Neural progenitor cell (in vitro differentiated cells): Measurements from ENCODE around the gene NARS2. TPM values are rescaled to one million over a fixed set of nuclear protein-coding genes. Genes with fewer than 3 reads are reported as not detected.

Experiments used
- DNase-seq: peaks from one replicate; pipeline ENCODE4 v3.0.0-alpha.2; 2016; ENCODE audit warnings: low spot score
- H2AFZ ChIP-seq: fragments of 200-600 bp; sonication (generic); replicated peaks from 2 replicates; pipeline ENCODE4 v1.6.1; 2016; ENCODE audit warnings: antibody characterized with exemption
- H3F3A ChIP-seq: fragments of 200-600 bp; sonication (generic); 2 replicates; pipeline ENCODE4 v1.6.1; 2016; ENCODE audit warnings: antibody characterized with exemption, low read depth
- H3K27ac ChIP-seq: fragments of 200-600 bp; sonication (generic); 2 replicates; pipeline ENCODE4 v1.5.1; 2016; ENCODE audit warnings: mild to moderate bottlenecking
- H3K27me3 ChIP-seq: fragments of 200-600 bp; sonication (generic); 2 replicates; pipeline ENCODE4 v1.6.1; 2016; ENCODE audit warnings: mild to moderate bottlenecking, moderate library complexity
- H3K36me3 ChIP-seq: fragments of 200-600 bp; sonication (generic); 2 replicates; pipeline ENCODE4 v1.5.1; 2016
- H3K4me1 ChIP-seq: fragments of 200-600 bp; sonication (generic); 2 replicates; pipeline ENCODE4 v1.6.1; 2016; ENCODE audit warnings: mixed run types
- H3K4me2 ChIP-seq: fragments of 200-600 bp; sonication (generic); 2 replicates; pipeline ENCODE4 v1.6.1; 2016
- H3K4me3 ChIP-seq: fragments of 200-600 bp; sonication (generic); 2 replicates; pipeline ENCODE4 v1.5.1; 2016
- H3K79me2 ChIP-seq: fragments of 200-600 bp; sonication (generic); 2 replicates; pipeline ENCODE4 v1.6.1; 2016; ENCODE audit warnings: low read depth
- H3K9ac ChIP-seq: fragments of 200-600 bp; sonication (generic); 2 replicates; pipeline ENCODE4 v1.6.1; 2016
- H3K9me3 ChIP-seq: fragments of 200-600 bp; sonication (generic); 2 replicates; pipeline ENCODE4 v1.5.1; 2016; ENCODE audit warnings: low read depth
- H4K20me1 ChIP-seq: fragments of 200-600 bp; sonication (generic); 2 replicates; pipeline ENCODE4 v1.6.1; 2016; ENCODE audit warnings: low read depth
- H3K27ac Mint-ChIP-seq: 3 replicates; pipeline ENCODE4 v1.8.0; 2021; ENCODE audit warnings: mixed read lengths
- H3K27me3 Mint-ChIP-seq: 2 replicates; pipeline ENCODE4 v1.8.0; 2022; ENCODE audit warnings: low read depth, mild to moderate bottlenecking, inconsistent platforms, moderate library complexity, mixed read lengths; ENCODE audit not compliant: insufficient read depth
- H3K36me3 Mint-ChIP-seq: 3 replicates; pipeline ENCODE4 v1.8.0; 2021; ENCODE audit warnings: mixed read lengths
- H3K4me1 Mint-ChIP-seq: 3 replicates; pipeline ENCODE4 v1.8.0; 2021; ENCODE audit warnings: mixed read lengths
- H3K4me3 Mint-ChIP-seq: 3 replicates; pipeline ENCODE4 v1.8.0; 2021; ENCODE audit warnings: mild to moderate bottlenecking, moderate library complexity, mixed read lengths
- H3K9me3 Mint-ChIP-seq: 3 replicates; pipeline ENCODE4 v1.8.0; 2020; ENCODE audit warnings: mixed read lengths
- CTCF ChIP-seq: fragments of 200-600 bp; sonication (generic); IDR thresholded peaks from 2 replicates; pipeline ENCODE4 v1.5.1; 2017; ENCODE audit warnings: antibody characterized with exemption, mild to moderate bottlenecking
- EZH2 ChIP-seq: fragments of 200-600 bp; sonication (generic); IDR thresholded peaks from 2 replicates; pipeline ENCODE4 v1.6.1; 2017; ENCODE audit warnings: antibody characterized with exemption, mild to moderate bottlenecking, moderate library complexity
- EZH2phosphoT487 ChIP-seq: fragments of 200-600 bp; sonication (generic); IDR thresholded peaks from 2 replicates; pipeline ENCODE4 v1.6.1; 2017; ENCODE audit warnings: antibody characterized with exemption
- total RNA-seq: library from RNA; depleted of rRNA; stranded (reverse); fragments of >200 nt; gene quantifications from 2 replicates; pipeline ENCODE4 v1.2.3, GENCODE V29; 2015; ENCODE audit warnings: low replicate concordance

Gene NARS2
- total RNA-seq, 1 donor from 2014 or later: 53.0 TPM

DNA sequence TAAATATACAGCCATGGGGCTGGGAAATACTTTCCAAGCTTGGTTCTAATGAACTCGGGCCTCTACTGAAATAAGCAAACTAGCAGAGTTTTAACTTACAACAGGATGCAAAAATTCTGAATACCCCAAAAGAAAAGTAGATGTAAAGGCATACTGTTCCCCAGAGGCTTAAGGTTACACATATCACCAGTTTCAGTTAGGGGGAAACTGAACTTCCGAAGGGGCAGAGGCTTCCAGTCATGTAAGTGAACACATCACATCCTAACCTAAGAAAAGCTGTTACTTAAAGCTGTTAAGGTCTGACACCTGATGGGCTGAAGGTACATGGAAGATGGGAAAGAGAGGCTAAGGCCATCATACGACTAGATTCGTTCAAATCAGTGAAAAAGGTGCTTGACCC is 159.3 kb downstream of the NARS2 start:
- Histone ChIP-seq H3K9ac (no peak overlapping the region), H2AFZ (no peak overlapping the region), H3K36me3 (peaks cover 1% of the 10 kb centered on the region), H3F3A (peaks cover 51% of the 10 kb centered on the region), H3K4me3 (no peak overlapping the region), H4K20me1 (peaks cover 22% of the 10 kb centered on the region), H3K27ac (no peak overlapping the region), H3K9me3 (peaks cover 1% of the 10 kb centered on the region), H3K4me1 (peaks cover 20% of the 10 kb centered on the region), H3K27me3 (peaks cover 18% of the 10 kb centered on the region), H3K4me2 (no peak overlapping the region), H3K79me2 (peaks cover 61% of the 10 kb centered on the region)
- Mint-ChIP-seq H3K4me3 (no peak overlapping the region), H3K4me1 (peaks cover 27% of the 10 kb centered on the region), H3K27ac (no peak overlapping the region), H3K9me3 (peaks cover 5% of the 10 kb centered on the region), H3K27me3 (peaks cover 17% of the 10 kb centered on the region), H3K36me3 (peaks cover 3% of the 10 kb centered on the region)
- TF ChIP-seq CTCF (no peak), EZH2 (no peak), EZH2phosphoT487 (no peak)
- no peak for DNase-seq

DNA sequence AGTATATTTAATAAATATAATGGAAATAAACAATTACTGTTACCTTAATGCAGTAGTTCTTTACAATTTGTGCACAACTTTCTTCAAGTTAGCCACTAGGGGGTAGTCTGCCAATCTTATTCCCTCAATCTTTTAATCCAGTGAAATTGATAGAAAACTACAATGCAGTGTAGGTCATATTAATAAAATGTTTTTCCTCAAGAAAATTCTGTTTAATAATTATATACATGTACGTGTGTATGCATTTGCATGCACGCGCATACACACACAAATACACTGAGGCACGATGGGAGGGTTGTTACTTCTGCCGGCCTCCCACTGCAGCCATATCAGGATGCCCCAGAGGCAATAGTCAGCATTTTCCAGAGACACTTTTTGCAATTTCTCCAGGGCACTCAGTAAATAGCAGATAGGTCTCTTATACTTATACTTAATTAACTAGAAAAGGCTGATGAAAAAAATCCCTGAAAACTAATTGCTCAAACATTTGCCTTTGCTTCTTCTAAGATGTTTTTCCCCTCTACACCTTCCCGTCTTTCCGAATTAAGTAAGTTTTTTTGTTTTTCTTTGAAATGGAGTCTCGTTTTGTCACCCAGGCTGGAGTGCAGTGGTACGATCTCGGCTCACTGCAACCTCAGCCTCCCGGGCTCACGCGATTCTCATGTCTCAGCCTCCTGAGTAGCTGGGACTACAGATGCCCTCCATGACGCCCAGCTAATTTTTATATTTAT is 160.2 kb downstream of the NARS2 start:
- no peak overlapping the region for H3K4me3 ChIP-seq
- peaks cover 6% of the 10 kb centered on the region for H3K36me3 Mint-ChIP-seq
- peaks cover 13% of the 10 kb centered on the region for H3K27me3 ChIP-seq
- TF ChIP-seq CTCF: peak; percentile 60
- no peak for TF ChIP-seq EZH2
- no peak overlapping the region for H3K9ac ChIP-seq
- H3K27ac Mint-ChIP-seq: no peak overlapping the region
- no peak overlapping the region for H2AFZ ChIP-seq
- H3K9me3 ChIP-seq: peaks cover 10% of the 10 kb centered on the region
- peaks cover 20% of the 10 kb centered on the region for H3K4me1 ChIP-seq
- no peak overlapping the region for H3K27ac ChIP-seq
- peaks cover 10% of the 10 kb centered on the region for H3K36me3 ChIP-seq
- no peak overlapping the region for H3K4me2 ChIP-seq
- no peak for DNase-seq
- peaks cover 10% of the 10 kb centered on the region for H3K9me3 Mint-ChIP-seq
- peaks cover 22% of the 10 kb centered on the region for H4K20me1 ChIP-seq
- peaks cover 22% of the 10 kb centered on the region for H3K4me1 Mint-ChIP-seq
- H3K79me2 ChIP-seq: peaks cover 69% of the 10 kb centered on the region
- peaks cover 51% of the 10 kb centered on the region for H3F3A ChIP-seq
- H3K27me3 Mint-ChIP-seq: peaks cover 11% of the 10 kb centered on the region
- H3K4me3 Mint-ChIP-seq: no peak overlapping the region

- peaks cover 17% of the 10 kb centered on the region for H3K36me3 Mint-ChIP-seq
Measured at GRCh38 chr11:78408619-78409018, 166.0 kb downstream of the NARS2 start.

More at GRCh38 chr11:78408619-78409018, 166.0 kb downstream of the NARS2 start:
- Histone ChIP-seq H3K9me3 (peaks cover 16% of the 10 kb centered on the region), H3K4me2 (no peak overlapping the region), H3K27ac (no peak overlapping the region), H3K9ac (no peak overlapping the region), H3K27me3 (no peaks in the 10 kb centered on the region), H3K36me3 (peaks cover 10% of the 10 kb centered on the region), H3K79me2 (peaks cover 90% of the 10 kb centered on the region), H3K4me1 (no peaks in the 10 kb centered on the region), H4K20me1 (no peaks in the 10 kb centered on the region), H2AFZ (no peak overlapping the region), H3F3A (peaks cover 8% of the 10 kb centered on the region), H3K4me3 (no peak overlapping the region)
- H3K4me3 Mint-ChIP-seq: no peak overlapping the region
- no peaks in the 10 kb centered on the region for H3K4me1 Mint-ChIP-seq
- H3K27ac Mint-ChIP-seq: no peak overlapping the region
- H3K27me3 Mint-ChIP-seq: no peaks in the 10 kb centered on the region
- H3K9me3 Mint-ChIP-seq: peaks cover 31% of the 10 kb centered on the region
- no peak for DNase-seq
- TF ChIP-seq EZH2phosphoT487 (no peak), EZH2 (no peak), CTCF (no peak)
